Measurements from ENCODE around the gene DCTN5. TPM values are rescaled to one million over a fixed set of nuclear protein-coding genes. Genes with fewer than 3 reads are reported as not detected.

DCTN5 gene
- total RNA-seq, 1 experiment from 2014 or later, result 101 TPM

DNA sequence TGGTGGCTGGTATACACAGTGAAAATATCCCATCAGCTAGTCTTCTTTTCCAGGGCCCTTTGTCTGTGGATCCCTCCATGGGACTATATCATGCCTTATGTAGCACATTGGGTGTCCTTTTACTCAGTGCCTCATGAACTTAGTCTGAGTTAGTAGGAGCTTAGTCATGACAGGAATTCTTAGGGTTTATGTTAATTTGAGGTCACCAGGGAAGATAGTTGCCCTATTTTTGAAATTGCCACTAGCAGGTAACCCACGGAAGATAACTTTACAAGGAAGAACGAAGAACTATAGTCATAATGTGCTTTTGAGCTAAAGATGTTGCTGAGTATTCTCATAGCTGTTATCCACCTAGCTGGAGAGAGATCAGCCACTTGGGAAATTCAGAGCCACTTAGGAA lies 22.7 kb downstream of the DCTN5 start:
- ChIA-PET CTCF (no interaction called here), POLR2A (no interaction called here)
- Histone ChIP-seq H3K9me3 (no peaks in the 10 kb centered on the region), H3K4me3 (ENCODE audit: low read depth, low read length) (no peak overlapping the region), H3K4me1 (no peaks in the 10 kb centered on the region), H3K27me3 (replicated peaks; ENCODE audit: control insufficient read depth, insufficient read depth, low read length) (no peaks in the 10 kb centered on the region), H3K36me3 (ENCODE audit: control insufficient read depth, insufficient read depth, low read length) (peaks cover 2% of the 10 kb centered on the region; the same call in 1 of the 2 replicates)
- Mint-ChIP-seq H3K27me3 (ENCODE audit: insufficient read depth, unreplicated experiment) (no peaks in the 10 kb centered on the region), H3K9me3 (ENCODE audit: unreplicated experiment) (no peaks in the 10 kb centered on the region), H3K27ac (ENCODE audit: unreplicated experiment) (no peak overlapping the region), H3K4me3 (ENCODE audit: unreplicated experiment) (no peak overlapping the region), H3K36me3 (ENCODE audit: insufficient read depth, unreplicated experiment) (peaks cover 88% of the 10 kb centered on the region), H3K4me1 (ENCODE audit: low read depth, unreplicated experiment) (no peaks in the 10 kb centered on the region)
- no peak for DNase-seq
- intact Hi-C loops (cut with micrococcal nuclease; ENCODE audit: unreplicated experiment), result no loop called here
- no TSS peak for BruUV-seq (replicated peaks)
- TF ChIP-seq, protein P1, sequence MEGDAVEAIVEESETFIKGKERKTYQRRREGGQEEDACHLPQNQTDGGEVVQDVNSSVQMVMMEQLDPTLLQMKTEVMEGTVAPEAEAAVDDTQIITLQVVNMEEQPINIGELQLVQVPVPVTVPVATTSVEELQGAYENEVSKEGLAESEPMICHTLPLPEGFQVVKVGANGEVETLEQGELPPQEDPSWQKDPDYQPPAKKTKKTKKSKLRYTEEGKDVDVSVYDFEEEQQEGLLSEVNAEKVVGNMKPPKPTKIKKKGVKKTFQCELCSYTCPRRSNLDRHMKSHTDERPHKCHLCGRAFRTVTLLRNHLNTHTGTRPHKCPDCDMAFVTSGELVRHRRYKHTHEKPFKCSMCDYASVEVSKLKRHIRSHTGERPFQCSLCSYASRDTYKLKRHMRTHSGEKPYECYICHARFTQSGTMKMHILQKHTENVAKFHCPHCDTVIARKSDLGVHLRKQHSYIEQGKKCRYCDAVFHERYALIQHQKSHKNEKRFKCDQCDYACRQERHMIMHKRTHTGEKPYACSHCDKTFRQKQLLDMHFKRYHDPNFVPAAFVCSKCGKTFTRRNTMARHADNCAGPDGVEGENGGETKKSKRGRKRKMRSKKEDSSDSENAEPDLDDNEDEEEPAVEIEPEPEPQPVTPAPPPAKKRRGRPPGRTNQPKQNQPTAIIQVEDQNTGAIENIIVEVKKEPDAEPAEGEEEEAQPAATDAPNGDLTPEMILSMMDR (IDR thresholded peaks at IDR 0.05; ENCODE audit: insufficient read depth in 1 of 2, low read depth in 1 of 2, low read length in 1 of 2, severe bottlenecking in 1 of 2, unreplicated experiment in 1 of 2), result no peak

DNA sequence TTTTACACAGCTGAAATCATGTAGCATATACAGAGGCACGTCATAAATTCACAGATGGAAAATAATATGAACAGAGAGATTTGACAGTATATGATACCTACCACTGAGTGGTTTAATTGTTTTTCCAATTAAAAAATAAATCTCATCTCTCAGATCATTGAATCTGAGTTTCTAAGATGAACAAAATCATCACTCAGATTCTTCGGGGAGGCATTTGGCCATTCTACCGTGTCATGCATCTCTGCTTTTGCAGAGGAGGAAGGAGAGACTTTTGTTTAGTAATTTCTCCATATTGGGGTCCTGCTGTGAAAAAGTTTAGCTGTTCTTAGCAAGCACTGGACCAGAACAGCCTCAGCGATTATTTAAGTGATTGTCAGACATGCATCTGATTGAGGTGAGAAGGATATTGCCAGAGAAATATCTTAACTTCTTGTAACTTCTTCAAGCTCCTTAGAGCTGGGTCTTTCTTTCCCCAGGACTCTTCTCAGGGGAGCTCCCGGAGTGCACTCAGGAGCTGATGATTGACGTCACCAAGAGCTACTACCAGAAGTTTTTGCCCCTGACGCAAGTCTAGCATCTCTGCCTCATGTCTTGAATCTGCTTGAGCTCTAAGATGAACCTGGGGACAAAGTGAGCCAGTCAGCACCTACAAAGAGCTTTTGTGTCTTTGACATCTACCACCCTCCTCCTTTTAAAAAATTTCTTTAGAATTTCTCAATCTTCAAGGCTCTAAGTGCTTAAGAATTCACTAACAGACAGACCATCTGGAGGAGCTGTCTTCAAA lies 25.5 kb downstream of the DCTN5 start:
- Mint-ChIP-seq H3K4me3 (ENCODE audit: unreplicated experiment) (no peak overlapping the region), H3K36me3 (ENCODE audit: insufficient read depth, unreplicated experiment) (peaks cover 79% of the 10 kb centered on the region), H3K9me3 (ENCODE audit: unreplicated experiment) (no peaks in the 10 kb centered on the region), H3K27ac (ENCODE audit: unreplicated experiment) (no peak overlapping the region), H3K27me3 (ENCODE audit: insufficient read depth, unreplicated experiment) (no peaks in the 10 kb centered on the region), H3K4me1 (ENCODE audit: low read depth, unreplicated experiment) (no peaks in the 10 kb centered on the region)
- ChIA-PET POLR2A (interaction anchor here (1.0 kb wide), 1 partner anchor 11 kb away, joined by 3 read pairs; no protein-coding TSS in a partner anchor), CTCF (no interaction called here)
- intact Hi-C loops (cut with micrococcal nuclease; ENCODE audit: unreplicated experiment), result no loop called here
- no peaks in the 10 kb centered on the region for H3K9me3 ChIP-seq
- TF ChIP-seq, protein P1 (IDR thresholded peaks at IDR 0.05; ENCODE audit: insufficient read depth in 1 of 2, low read depth in 1 of 2, low read length in 1 of 2, severe bottlenecking in 1 of 2, unreplicated experiment in 1 of 2), result no peak
- no peaks in the 10 kb centered on the region for H3K4me1 ChIP-seq
- no peaks in the 10 kb centered on the region for H3K27me3 ChIP-seq (replicated peaks; ENCODE audit: control insufficient read depth, insufficient read depth, low read length)
- H3K36me3 ChIP-seq (ENCODE audit: control insufficient read depth, insufficient read depth, low read length), result peaks cover 6% of the 10 kb centered on the region
- DNase-seq, result no peak
- BruUV-seq (replicated peaks), result no TSS peak
- H3K4me3 ChIP-seq (ENCODE audit: low read depth, low read length), result no peak overlapping the region

DNA sequence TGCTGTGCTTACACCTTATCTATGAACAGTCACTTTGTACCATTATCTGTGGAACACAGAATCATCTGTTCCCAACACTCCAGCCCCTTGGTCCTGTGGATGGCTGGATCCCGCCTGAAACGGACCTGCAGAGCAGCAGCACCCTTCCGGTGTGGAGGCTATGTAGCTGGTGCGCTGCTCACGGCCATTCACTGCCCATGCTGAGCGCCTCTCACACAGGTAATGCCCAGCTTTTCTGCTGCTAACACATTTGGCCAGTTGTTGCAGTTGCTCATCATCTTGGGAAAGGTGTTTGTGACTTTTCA lies 26.0 kb downstream of the DCTN5 start:
- Mint-ChIP-seq H3K4me1 (ENCODE audit: low read depth, unreplicated experiment) (no peaks in the 10 kb centered on the region), H3K9me3 (ENCODE audit: unreplicated experiment) (no peaks in the 10 kb centered on the region), H3K4me3 (ENCODE audit: unreplicated experiment) (no peak overlapping the region), H3K36me3 (ENCODE audit: insufficient read depth, unreplicated experiment) (peaks cover 73% of the 10 kb centered on the region), H3K27me3 (ENCODE audit: insufficient read depth, unreplicated experiment) (no peaks in the 10 kb centered on the region), H3K27ac (ENCODE audit: unreplicated experiment) (no peak overlapping the region)
- no peaks in the 10 kb centered on the region for H3K4me1 ChIP-seq
- H3K27me3 ChIP-seq (replicated peaks; ENCODE audit: control insufficient read depth, insufficient read depth, low read length), result no peaks in the 10 kb centered on the region
- CTCF ChIA-PET, result no interaction called here
- intact Hi-C loops (cut with micrococcal nuclease; ENCODE audit: unreplicated experiment), result no loop called here
- no peak overlapping the region for H3K4me3 ChIP-seq (ENCODE audit: low read depth, low read length)
- BruUV-seq (replicated peaks), result no TSS peak
- POLR2A ChIA-PET, result interaction anchor here (1.0 kb wide), 1 partner anchor 10 kb away, joined by 3 read pairs; no protein-coding TSS in a partner anchor
- H3K36me3 ChIP-seq (ENCODE audit: control insufficient read depth, insufficient read depth, low read length), result peaks cover 6% of the 10 kb centered on the region
- no peak for DNase-seq
- TF ChIP-seq, protein P1 (IDR thresholded peaks at IDR 0.05; ENCODE audit: insufficient read depth in 1 of 2, low read depth in 1 of 2, low read length in 1 of 2, severe bottlenecking in 1 of 2, unreplicated experiment in 1 of 2), result no peak
- H3K9me3 ChIP-seq, result no peaks in the 10 kb centered on the region
